Stimulated activated CD4-positive, alpha-beta T cell treated with anti-CD3 and anti-CD28 coated beads, Interleukin-12 subunit alpha, Interleukin-12 subunit beta, amount 100 ng/mL, for 48 hours (primary cell): ENCODE data around the gene ALLC.

Experiments
- DNase-seq, 3 donors: peaks; one replicate each; pipeline ENCODE4 v3.0.0-alpha.2; 2020; ENCODE audit warnings: low read depth in 2 of 3, low spot score in 1 of 3

ALLC gene

DNA sequence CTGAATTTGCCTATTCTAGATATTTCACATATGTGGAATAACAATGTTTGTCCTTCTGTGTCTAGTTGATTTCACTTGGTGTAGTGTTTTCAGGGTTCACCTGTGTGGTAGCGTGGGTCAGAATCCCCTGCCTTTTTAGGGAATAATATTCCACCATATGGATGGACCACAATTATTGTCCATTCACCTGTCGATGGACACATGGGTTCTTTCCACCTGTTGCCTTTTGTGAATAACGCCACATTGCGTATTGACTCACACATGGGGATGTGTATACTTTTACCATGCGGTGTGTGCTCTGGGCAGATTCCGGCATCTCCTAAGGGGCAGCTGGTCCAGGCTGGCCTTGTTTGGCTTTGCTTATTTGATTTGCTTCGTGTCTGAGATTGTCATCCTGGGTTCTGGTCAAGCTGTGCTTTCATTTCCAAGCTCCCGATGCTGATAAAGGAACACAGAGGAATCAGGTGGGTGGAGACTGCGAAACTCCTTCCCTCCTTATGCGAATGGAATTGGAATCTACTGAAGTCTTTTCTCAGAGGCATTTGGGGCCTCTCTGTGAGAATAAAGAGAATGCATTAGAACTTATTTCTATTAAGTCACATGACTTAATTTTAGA lies 18.9 kb upstream of the ALLC start:
- no peak for DNase-seq

DNA sequence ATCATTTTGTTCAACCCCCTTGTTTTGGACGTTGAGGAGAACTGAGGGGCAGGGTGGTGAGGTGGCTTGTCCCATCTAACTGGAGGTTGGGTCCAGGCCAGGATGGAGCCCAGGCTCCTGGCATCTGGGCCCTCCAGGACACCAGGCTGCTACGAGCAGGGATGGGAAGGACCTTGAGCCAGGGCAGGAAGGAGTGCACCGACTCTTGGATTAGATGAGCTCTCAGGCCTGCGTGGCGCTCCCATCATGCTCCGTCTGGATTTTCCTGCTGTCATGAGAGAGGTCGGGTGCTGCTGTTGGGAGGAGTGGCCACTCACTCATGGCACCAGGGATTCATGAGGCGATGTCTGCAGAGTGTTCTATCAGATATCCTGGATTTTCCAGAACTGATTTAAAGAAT lies 18.3 kb upstream of the ALLC start:
- no peak for DNase-seq

DNA sequence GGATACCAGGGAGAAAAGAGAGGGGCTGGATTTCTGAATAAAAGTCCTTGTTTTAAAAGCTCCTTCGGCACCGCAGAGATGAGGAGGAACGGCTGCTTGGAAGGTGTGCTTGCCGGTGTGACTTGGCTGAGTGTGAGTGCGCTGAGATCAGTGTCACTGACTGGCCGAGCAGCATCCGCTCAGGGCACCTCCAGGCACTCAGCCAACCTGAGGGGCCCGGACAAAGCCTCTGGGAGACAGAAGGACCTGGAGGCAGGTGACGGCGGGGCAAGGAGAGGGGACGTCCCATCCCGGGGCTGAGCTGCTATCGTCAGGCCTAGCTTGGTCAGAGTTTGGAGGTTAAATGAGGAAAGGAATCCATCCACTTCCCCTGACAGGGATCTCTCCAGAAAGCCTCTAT lies 16.8 kb upstream of the ALLC start:
- DNase-seq: no peak

DNA sequence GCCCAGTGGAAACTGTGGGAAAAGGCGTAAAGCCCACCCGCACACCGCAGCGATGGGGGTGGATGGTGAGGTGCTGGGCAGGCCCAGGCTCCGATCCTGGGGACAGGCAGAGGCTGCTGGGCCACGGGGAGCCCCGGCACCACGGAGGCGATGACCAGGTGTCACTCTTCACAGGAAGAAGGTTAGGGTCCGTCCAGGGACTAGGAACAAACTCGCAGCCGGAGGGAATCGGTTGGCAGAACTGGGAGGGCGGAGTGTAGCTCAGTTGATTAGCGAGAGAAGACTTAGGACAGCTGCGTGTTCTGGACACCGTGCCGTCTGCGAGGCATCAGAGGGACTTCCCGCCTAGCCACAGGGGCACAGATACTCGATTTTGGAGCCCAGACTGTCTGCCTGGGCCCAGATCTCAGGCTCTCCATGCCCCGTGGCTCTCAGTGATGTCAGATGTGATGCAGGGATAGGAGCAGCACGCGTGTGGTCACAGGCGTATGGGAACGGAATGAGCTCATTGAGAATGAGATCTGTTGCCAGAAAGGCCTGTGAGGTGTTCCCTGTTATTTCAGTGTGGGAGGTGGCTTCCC lies 16.1 kb upstream of the ALLC start:
- no peak for DNase-seq

DNA sequence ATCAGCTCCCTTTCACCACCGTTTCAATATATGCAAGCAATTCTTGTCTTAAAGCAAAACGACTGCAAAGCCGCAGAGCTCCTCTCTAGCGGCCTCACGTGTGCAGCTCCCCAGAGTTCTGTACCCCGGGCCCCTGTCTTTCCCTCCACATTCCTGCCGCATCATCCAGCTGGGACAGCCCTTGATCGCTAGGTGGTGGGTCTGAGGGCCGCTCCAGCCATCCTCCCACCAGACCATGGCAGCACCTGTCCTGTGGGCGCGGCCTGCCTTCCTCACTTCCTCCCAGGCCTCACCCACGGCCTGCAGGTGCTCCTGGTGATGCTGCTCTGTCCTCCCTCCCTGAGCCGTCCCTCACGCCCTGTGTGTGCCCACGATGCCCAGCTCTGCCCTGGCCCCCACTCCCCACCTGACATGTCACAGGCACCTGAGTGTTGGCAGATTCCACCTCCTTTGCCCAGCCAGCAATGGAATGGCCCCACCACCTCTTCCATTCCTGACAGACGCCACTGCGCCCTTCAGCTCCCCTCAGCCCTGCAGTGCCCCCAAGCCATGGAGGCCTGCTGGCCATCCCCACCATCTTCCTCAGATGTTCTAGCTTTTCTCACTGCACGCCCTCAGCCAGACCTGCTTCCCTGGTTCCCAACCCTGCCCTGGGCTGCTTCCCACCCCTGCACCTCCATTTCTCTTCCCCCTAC lies 15.3 kb upstream of the ALLC start:
- no peak for DNase-seq

DNA sequence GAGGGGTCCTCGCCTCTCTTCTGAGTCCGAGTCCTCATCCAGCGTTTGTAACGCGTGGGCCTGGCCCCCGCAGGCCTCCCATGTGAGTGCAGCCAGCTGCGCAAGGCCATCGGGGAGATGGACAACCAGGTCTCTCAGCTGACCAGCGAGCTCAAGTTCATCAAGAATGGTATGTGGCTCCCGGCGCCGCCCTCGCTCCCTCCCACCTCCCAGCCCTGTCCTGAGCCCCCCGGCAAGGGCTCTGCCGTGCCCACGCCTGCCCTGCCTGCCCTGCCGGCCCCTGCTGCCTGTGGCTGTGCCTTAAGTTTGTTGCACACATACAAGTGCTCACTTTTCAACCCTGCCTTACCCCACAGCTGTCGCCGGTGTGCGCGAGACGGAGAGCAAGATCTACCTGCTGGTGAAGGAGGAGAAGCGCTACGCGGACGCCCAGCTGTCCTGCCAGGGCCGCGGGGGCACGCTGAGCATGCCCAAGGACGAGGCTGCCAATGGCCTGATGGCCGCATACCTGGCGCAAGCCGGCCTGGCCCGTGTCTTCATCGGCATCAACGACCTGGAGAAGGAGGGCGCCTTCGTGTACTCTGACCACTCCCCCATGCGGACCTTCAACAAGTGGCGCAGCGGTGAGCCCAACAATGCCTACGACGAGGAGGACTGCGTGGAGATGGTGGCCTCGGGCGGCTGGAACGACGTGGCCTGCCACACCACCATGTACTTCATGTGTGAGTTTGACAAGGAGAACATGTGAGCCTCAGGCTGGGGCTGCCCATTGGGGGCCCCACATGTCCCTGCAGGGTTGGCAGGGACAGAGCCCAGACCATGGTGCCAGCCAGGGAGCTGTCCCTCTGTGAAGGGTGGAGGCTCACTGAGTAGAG lies 14.4 kb upstream of the ALLC start:
- no peak for DNase-seq

DNA sequence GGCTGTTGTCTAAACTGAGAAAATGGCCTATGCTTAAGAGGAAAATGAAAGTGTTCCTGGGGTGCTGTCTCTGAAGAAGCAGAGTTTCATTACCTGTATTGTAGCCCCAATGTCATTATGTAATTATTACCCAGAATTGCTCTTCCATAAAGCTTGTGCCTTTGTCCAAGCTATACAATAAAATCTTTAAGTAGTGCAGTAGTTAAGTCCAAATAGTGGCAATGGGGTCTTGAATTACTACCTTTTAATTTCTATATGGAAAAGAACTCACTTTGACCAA lies 13.8 kb upstream of the ALLC start:
- DNase-seq: no peak

DNA sequence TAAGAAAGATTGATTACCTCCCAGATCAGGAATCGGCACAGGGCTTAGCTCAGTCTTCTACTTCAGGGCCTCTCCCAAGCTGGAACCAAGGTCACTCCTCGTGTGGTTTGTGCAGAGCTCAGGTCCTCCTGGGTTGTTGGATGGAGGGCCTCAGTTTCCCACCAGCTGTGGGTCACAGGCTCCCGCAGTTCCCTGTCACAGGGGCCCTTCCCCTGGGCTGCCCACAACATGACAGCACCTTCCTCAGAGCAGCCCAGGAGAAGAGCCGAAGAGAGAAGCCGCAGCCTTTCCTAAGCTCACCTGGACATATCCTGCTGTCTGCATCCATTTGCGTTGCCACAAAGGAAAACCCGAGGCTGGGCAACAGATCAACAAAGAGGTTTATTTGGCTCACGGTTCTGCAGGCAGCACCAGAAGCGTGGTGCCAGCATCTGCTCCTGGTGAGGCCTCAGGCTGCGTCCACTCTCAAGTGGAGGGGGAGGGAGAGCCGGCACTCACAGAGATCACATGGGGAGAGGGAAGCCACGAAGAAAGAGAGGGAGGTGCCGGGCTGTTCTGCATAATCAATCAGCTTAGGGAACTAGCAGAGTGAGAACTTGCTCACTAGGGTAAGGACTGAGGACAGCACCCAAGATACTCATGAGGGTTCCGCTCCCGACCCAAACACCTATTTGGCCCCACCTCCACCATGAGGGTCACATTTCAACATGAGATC lies 13.0 kb upstream of the ALLC start:
- DNase-seq: no peak

DNA sequence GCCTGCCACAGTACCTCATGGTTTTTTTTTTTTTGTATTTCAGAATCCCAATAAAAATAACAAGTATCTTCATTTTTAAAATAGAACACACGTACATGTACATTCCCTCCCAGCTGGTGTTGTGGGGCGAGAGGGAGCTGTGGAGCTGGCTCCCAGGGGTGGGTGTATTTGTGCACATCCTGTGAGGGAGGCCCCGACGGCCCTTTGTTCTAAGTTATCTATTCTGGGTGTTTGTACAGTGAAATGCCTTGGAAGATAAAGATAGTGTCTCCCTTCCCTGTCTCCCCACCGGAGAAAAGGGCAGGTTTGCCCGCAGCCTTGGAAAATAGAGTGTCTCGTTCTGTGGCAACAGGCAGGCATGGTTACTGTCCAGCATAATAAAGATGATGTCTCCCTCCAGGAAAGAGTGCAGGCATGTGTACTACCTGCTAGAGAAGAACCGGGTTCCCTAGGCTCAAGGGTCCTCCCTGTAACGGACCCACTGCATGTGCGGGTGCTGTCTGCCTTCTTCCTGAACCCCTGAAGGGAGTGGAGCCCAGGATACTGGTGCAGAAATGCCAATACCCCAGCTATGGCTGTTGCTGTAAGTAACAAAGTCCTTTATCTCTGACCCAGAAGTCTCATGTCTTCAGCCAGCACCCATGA lies 12.1 kb upstream of the ALLC start:
- DNase-seq: no peak

DNA sequence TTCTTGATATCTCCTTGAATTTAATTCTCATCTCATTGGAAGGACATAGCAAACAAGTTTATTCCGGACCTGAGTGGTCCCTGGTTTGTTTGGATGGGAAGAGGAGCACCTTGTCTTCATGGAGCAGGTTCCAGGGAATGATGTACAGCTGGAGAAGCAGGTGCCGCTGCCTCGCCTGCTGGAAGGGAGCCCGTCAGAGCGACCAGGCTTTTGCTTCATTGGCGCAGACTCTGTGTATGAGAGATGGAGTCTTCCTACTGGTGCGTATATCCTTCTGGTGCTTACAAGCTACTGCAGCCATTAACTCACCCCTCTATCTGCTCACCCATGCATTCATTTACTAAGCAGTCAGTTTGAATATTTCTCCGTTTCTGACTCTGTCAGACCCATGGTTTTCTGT lies 11.6 kb upstream of the ALLC start:
- no peak for DNase-seq

DNA sequence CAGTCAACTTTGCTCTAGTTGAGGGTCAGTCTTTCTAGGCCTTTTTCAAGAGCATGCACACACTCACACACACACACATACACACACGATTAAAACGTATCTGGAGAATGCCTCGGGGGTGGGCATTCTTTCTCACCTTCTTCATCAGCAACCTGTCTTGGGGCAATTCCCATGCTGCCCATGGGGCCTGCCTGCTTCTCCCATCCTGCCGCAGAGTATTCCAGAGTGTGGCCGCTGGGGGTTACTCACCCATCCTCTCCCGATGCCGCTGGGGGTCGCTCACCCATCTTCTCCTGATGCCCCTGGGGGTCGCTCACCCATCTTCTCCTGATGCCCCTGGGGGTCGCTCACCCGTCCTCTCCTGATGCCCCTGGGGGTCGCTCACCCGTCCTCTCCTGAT lies 10.8 kb upstream of the ALLC start:
- DNase-seq: no peak

DNA sequence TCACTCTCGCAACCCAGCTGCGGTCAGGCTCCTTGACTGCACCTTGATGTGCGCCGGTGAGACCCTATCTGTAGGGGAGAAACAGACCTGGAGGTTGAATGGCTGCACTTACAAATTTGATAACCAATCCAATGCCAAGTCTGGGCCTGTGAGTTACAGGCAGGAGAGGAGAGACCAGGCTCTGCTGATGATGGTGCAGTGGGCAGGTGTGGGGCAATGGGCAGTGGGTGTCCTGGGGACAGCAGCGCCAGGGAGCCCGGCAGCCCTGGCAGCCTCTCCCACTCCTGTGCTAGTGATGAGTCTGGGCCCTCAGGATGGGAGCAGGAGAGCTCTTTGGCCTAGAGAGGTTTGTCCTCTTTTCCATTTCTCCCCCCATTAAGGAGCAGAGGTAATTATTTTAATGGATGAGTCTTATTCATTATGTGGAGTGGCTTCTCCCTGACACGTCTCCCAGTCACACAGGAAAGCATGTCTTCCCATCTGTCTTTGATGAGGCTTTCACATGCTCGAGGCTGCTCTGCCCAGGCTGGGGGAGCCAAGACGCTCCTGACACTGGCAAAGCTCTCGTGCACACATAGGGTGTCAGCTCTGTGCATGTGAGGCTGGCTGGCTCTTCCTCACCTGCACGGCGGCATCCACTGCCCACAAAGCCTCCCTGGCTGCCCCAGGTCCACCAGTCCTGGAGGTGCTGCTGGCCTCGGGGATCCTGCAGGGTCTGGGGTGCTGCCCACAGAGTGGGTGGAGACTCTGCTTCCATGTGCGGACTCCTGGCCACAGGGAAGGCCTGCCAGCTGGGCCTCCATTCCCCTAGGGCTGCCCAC lies 10.0 kb upstream of the ALLC start:
- DNase-seq: no peak

DNA sequence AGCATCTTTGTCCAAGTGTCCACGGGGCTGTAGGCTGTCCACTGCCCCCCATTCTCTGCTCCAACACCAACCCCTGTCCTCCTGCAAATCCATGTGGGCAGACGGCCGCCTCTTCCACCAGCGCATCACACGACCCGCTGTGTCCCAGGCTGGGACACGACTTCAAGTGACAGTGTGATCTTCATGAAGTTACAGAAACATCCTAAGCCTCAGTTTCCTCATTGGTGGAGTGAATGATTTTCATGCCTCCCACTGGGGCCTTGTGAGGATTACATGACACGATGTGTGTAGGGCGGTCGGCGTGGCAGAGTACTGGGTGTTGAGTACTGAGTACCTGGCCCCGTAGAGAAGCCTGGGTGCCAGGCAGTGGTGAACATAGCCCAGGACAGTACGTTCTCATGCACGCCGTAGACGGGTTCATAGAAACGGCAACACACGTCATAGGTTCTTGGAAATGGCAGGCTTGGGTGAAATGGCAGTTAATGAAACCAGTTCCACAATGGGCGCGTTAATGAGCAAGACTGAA lies 9.3 kb upstream of the ALLC start:
- DNase-seq: no peak

DNA sequence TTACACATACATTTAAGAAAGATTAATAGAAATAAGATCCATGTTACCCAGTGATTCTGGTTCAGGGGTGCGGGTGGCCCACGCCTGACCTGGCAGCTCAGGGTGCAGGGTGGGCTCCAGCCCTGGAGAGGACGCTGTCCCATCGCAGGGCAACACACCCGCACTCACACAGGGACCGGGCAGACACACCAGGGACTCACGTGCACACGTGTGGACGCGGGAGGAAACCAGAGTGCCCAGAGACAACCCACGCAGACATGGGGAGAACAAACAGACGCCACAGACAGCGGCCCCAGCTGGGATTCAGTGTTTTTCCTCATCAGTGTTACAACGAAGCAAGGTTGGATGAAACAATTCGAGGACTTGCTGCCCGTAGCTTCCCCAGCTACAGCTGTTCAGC lies 8.4 kb upstream of the ALLC start:
- no peak for DNase-seq

DNA sequence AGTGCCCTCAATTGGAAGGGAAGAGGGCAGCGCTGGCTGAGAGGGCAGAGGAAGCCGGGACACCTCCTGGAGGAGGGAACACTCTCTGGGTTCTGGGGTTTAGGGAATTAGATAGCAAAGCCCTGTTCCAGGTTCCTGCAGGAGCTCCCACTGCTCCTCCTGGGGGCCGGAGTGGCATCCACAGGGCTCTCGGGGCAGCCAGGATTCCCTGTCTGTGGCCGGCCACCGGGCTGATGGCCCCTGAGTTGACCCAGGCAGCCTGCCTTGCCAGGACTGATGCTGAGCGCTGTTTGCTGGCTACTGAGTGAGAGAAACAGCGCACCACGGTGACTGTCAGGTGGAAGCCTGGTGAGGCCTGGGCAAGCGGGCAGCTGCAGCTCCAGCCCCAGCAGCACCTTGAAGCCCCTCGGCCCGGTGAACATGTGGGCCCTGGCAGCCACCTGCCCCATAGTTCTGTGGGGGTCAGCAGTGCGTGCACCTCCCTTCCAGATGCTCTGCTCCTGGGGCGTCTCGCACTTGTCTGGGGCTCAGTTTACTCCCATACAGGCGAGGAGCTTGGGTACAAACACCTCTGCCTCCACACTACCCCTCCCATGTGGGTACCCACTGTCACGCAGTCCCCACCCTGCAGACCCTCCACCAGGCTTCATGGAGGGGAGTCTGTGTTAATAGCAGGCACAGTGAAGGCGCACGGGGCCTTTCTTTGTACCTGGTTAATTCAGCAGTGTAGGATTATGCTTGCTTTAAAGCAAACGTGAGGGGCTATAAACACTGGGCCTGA lies 7.7 kb upstream of the ALLC start:
- DNase-seq: no peak

DNA sequence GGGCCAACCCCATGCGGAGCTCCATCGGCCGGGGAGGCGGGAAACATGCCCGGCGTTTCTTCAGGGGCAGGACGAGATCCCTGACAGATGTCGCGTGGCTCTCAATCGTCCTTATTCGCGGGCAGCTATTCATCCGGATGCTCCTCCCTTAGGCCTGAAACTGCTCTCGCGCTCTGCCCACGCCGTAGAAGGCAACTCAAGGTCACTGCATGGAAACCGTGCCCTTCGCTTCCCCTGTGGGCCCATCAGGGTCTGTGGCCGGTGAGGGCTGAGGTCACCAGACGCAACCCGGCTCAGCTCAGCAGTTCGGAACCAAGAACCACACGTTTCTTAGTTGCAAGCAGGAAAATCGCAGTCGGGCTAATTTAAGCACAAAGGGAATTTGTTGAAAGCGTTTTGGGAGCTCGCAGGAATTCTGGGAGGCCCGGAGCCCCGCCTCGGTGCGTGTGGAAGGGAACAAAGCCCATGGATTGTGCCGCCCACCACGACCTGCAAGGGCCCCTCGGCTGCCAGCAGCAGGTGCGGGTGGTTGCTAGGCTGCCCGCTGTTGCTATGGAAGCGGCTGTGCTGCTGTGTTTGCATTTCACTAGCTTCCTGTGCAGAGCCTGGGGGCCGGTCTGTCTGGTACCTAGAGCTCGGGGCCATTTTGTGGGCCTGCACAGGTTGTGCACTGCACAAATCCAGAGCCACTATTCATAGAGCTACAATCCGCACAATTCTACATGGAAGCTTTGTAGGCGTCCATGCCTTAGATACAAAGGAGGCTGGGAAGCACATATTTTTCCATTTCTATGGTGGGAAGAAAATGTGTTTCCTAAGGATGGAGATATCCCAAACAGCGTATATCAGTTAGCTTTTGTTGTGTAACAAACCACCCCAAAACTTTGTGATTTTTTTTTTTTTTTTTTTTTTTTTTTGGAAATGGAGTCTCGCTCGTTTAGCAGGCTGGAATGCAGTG lies 6.0 kb upstream of the ALLC start:
- DNase-seq: peak; percentile 45 to 57 (median 47)

DNA sequence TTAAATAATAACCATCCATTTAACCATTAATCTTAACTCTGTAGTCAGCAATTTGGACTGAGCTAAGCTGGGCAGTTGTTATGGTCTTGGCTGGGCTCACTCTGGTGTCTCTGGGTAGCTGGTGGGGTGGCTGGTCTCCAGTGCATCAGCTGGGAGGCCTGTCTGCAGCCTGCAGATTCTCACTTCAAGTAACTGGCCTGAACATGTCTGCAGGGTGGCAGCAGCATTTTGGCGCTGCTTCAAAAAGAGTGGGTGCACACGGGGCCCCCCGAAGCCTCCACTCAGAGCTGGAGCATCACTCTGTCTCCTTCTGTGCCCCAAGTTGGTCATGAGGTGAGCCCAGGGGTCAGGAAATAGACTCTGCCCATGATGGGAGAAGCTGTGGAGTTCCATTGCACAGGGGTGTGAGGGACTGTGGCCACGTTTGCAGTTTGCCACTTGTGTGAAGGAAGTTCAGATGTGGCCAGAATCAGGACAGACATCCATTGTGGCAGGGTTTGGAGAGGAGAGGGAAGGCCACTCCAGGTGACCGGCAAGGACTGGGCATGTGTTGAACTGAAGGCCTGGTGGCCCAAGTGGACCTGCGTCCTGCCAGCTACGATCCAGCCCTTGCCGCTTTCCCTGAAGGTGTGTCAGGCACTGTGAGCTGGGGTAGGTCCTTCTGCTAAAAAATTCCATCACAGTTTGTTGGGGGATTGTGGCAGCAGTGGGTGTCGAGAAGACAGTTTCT lies 4.9 kb upstream of the ALLC start:
- DNase-seq: no peak
